OCI-LY7 (cell line): ENCODE measurements around the gene SART1. TPM values are rescaled to one million over a fixed set of nuclear protein-coding genes. Genes with fewer than 3 reads are reported as not detected.
A peak's percentile ranks its signal among the peaks of the same experiment; 100 is the strongest.

Experiments
- BruUV-seq: library from RNA; stranded (reverse); fragments of 400-500 nt; replicated peaks from 2 replicates; lab custom pipeline; 2021; lab: Mats Ljungman, UMichigan
- CTCF ChIA-PET: fragments of 300-600 bp; sonication (Branson Sonifier 250); formaldehyde crosslinking; loops from one replicate; lab custom pipeline; 2022; ENCODE audit warnings: antibody characterized with exemption; ENCODE audit not compliant: unreplicated experiment; lab: Charles Lee
- POLR2A ChIA-PET: fragments of 300-600 bp; sonication (Branson Sonifier 250); formaldehyde crosslinking; loops from one replicate; lab custom pipeline; 2022; ENCODE audit warnings: antibody characterized with exemption; lab: Charles Lee
- DNase-seq: peaks from one replicate; pipeline ENCODE4 v3.0.0-alpha.2; 2015; ENCODE audit warnings: low spot score
- H2AFZ ChIP-seq: fragments of 200-600 bp; sonication (generic), shearing (Covaris generic); 2 replicates; pipeline ENCODE4 v1.6.1; 2014; ENCODE audit warnings: mild to moderate bottlenecking, antibody characterized with exemption, low read length, moderate library complexity
- H3K27ac ChIP-seq: fragments of 200-600 bp; sonication (generic); 2 replicates; pipeline ENCODE4 v1.5.1; 2014; ENCODE audit warnings: mixed run types, low read depth, mild to moderate bottlenecking, moderate library complexity, low read length, inconsistent platforms; ENCODE audit not compliant: poor library complexity, severe bottlenecking
- H3K36me3 ChIP-seq: fragments of 200-600 bp; sonication (generic); 2 replicates; pipeline ENCODE4 v1.6.1; 2014; ENCODE audit warnings: mild to moderate bottlenecking, antibody characterized with exemption, low read length, moderate library complexity, mixed read lengths; ENCODE audit not compliant: insufficient read depth
- H3K4me1 ChIP-seq: fragments of 200-600 bp; sonication (generic); 2 replicates; pipeline ENCODE4 v1.5.1; 2014; ENCODE audit warnings: mild to moderate bottlenecking, low read length; ENCODE audit not compliant: insufficient read depth, poor library complexity, severe bottlenecking
- H3K4me2 ChIP-seq: fragments of 200-600 bp; sonication (generic); 2 replicates; pipeline ENCODE4 v1.6.1; 2014; ENCODE audit warnings: mild to moderate bottlenecking, low read length
- H3K4me3 ChIP-seq: fragments of 200-600 bp; sonication (generic); 2 replicates; pipeline ENCODE4 v1.5.1; 2014; ENCODE audit warnings: mild to moderate bottlenecking, low read depth, low read length; ENCODE audit not compliant: poor library complexity, severe bottlenecking
- H3K79me2 ChIP-seq: fragments of 200-600 bp; sonication (generic); 2 replicates; pipeline ENCODE4 v1.6.1; 2016; ENCODE audit warnings: low read depth, mild to moderate bottlenecking, low read length, moderate library complexity, mixed read lengths; ENCODE audit not compliant: insufficient read depth
- H3K9me2 ChIP-seq: fragments of 200-600 bp; sonication (generic); 2 replicates; pipeline ENCODE4 v1.6.1; 2016; ENCODE audit warnings: mild to moderate bottlenecking, low read length, mixed read lengths; ENCODE audit not compliant: insufficient read depth
- H3K9me3 ChIP-seq: fragments of 200-600 bp; sonication (generic); 2 replicates; pipeline ENCODE4 v1.6.1; 2014; ENCODE audit warnings: mild to moderate bottlenecking, mixed run types, low read length, mixed read lengths
- H4K20me1 ChIP-seq: fragments of 200-600 bp; sonication (generic); 2 replicates; pipeline ENCODE4 v1.6.1; 2014; ENCODE audit warnings: mild to moderate bottlenecking, antibody characterized with exemption, low read length, moderate library complexity, mixed read lengths; ENCODE audit not compliant: insufficient read depth
- EZH2phosphoT487 ChIP-seq: fragments of 200-600 bp; sonication (generic); IDR thresholded peaks from 2 replicates; pipeline ENCODE4 v1.6.1; 2018; ENCODE audit warnings: low read depth, borderline replicate concordance, mild to moderate bottlenecking, mixed run types, antibody characterized with exemption, low read length, moderate library complexity, mixed read lengths
- intact Hi-C: fragments of 100-400 bp; cut with micrococcal nuclease; formaldehyde crosslinking; loops from one replicate; pipeline ENCODE4 v1.10.0; 2022; ENCODE audit not compliant: unreplicated experiment
- total RNA-seq, 2 experiments: library from RNA; depleted of rRNA in 1 of 2; stranded (reverse); fragments of >200 nt in 1 of 2; shearing (Covaris generic) in 1 of 2; gene quantifications; 2 replicates each; pipeline ENCODE4 v1.2.3, GENCODE V29; 2014 to 2022
- TF ChIP-seq, protein P1 (sequence below): fragments of 200-600 bp; sonication (generic); conservative IDR thresholded peaks from 2 replicates; pipeline ENCODE4 v1.5.1; 2014; ENCODE audit warnings: mild to moderate bottlenecking, antibody characterized with exemption, low read length, moderate library complexity, mixed read lengths

Gene SART1
- total RNA-seq, 2 experiments from 2014 or later = 50.4 to 55.5 TPM

DNA sequence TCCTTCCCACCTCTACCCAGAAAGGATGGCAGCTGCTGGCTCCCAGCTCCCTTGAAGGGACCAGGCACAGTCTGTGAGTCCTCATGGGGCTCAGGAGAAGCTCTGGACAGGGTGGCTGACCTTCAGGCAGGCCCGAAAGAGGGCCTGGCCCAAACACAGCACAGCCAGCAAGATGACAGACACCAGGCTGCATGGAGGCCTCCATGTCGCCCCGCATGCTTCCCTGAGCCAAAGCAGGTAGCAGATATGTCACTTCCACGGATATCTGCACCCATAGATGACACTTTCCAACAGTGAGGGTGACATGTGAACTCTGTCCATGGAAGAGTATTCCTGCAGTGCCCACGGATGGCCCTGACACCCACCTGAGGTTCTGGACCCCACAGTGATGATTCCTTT lies 22.1 kb downstream of the SART1 start:
- DNase-seq = no peak
- no peaks in the 10 kb centered on the region for H4K20me1 ChIP-seq
- ChIA-PET POLR2A (no interaction called here), CTCF (no interaction called here)
- no peaks in the 10 kb centered on the region for H3K9me2 ChIP-seq
- H3K4me2 ChIP-seq = no peak overlapping the region
- no TSS peak for BruUV-seq
- no peaks in the 10 kb centered on the region for H3K79me2 ChIP-seq
- intact Hi-C loops = no loop called here
- H3K9me3 ChIP-seq = no peaks in the 10 kb centered on the region
- H3K4me3 ChIP-seq = no peak overlapping the region
- TF ChIP-seq, protein P1, sequence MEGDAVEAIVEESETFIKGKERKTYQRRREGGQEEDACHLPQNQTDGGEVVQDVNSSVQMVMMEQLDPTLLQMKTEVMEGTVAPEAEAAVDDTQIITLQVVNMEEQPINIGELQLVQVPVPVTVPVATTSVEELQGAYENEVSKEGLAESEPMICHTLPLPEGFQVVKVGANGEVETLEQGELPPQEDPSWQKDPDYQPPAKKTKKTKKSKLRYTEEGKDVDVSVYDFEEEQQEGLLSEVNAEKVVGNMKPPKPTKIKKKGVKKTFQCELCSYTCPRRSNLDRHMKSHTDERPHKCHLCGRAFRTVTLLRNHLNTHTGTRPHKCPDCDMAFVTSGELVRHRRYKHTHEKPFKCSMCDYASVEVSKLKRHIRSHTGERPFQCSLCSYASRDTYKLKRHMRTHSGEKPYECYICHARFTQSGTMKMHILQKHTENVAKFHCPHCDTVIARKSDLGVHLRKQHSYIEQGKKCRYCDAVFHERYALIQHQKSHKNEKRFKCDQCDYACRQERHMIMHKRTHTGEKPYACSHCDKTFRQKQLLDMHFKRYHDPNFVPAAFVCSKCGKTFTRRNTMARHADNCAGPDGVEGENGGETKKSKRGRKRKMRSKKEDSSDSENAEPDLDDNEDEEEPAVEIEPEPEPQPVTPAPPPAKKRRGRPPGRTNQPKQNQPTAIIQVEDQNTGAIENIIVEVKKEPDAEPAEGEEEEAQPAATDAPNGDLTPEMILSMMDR = no peak
- no peak for TF ChIP-seq EZH2phosphoT487
- peaks cover 16% of the 10 kb centered on the region; the same call in 1 of the 2 replicates for H3K36me3 ChIP-seq
- no peak overlapping the region for H2AFZ ChIP-seq
- H3K4me1 ChIP-seq = no peaks in the 10 kb centered on the region
- no peak overlapping the region for H3K27ac ChIP-seq

DNA sequence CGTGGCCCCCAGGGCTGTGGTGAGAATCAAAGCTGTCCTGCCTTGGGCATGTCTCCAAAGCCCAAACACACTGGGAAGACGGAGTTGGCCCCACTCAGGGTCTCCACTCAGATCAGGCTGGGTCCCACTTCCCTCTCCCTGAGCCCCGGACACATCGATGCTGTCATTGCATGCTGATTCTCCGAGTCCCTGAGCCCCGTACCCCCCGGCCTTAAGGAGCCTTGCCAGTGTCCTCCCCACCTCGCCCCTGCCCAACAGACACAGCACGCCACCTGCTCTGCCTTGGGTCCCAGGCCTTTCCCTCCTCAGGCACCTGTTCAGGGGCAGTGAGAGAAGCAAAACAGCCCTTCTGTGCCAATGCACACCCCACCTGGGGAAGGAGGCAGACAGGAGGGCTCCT lies 25.8 kb downstream of the SART1 start:
- intact Hi-C loops = loop anchor here (5.0 kb wide), 1 partner anchor 170 kb away; no protein-coding TSS in a partner anchor
- no peaks in the 10 kb centered on the region for H3K9me3 ChIP-seq
- H3K79me2 ChIP-seq = no peaks in the 10 kb centered on the region
- no peaks in the 10 kb centered on the region for H3K9me2 ChIP-seq
- H3K4me1 ChIP-seq = no peaks in the 10 kb centered on the region
- no peak overlapping the region for H3K27ac ChIP-seq
- H3K4me2 ChIP-seq = no peak overlapping the region
- H3K36me3 ChIP-seq = peaks cover 34% of the 10 kb centered on the region
- TF ChIP-seq EZH2phosphoT487 = no peak
- TF ChIP-seq, protein P1 = no peak
- BruUV-seq = no TSS peak
- H4K20me1 ChIP-seq = no peaks in the 10 kb centered on the region
- no peak overlapping the region for H3K4me3 ChIP-seq
- POLR2A ChIA-PET = no interaction called here
- H2AFZ ChIP-seq = no peak overlapping the region
- no peak for DNase-seq
- CTCF ChIA-PET = no interaction called here

DNA sequence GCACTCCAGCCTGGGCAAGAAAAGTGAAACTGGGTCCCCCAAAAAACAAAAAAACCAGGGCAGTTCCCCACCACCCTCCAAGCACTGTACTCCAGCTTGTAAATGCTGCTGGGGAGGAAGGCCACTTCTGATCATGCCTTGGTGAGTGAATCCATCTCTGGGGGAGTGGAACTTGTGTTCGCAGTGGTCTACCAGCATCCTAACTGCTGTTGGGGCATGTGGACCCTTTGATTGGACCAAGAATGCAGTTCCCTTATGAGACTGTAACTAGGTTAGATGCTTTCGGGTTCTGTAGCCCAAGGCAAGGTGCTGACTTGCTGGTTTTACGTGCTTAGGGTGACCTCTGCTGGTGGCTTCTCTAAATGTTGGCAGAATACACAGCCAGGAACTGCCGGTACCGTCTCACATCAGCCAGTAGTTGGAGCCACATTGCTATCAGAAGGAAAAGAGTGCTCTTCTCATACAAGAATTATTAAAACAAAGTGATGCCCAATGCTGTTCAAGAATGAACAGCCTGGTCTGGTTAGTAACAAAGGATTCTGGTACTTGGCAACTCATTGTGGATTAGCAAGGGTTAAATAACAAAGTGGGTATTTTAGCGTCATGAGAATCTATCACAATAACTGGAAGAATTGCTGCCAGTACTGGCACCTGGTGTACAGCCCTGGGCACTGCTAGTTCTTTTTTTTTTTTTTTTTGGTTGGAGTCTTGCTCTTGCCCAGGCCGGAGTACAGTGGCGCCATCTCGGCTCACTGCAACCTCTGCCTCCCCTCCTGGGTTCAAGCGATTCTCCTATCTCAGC lies 27.5 kb downstream of the SART1 start:
- no peaks in the 10 kb centered on the region for H3K9me2 ChIP-seq
- no peak overlapping the region for H3K4me2 ChIP-seq
- H3K27ac ChIP-seq = no peak overlapping the region
- no peaks in the 10 kb centered on the region for H4K20me1 ChIP-seq
- CTCF ChIA-PET = no interaction called here
- no peak overlapping the region for H2AFZ ChIP-seq
- no peak for TF ChIP-seq EZH2phosphoT487
- TF ChIP-seq, protein P1 = peak; percentile 100
- H3K36me3 ChIP-seq = peaks cover 42% of the 10 kb centered on the region
- H3K4me1 ChIP-seq = no peaks in the 10 kb centered on the region
- no peaks in the 10 kb centered on the region for H3K9me3 ChIP-seq
- peak; percentile 94 for DNase-seq
- POLR2A ChIA-PET = no interaction called here
- no peaks in the 10 kb centered on the region for H3K79me2 ChIP-seq
- no peak overlapping the region for H3K4me3 ChIP-seq
- no TSS peak for BruUV-seq
- intact Hi-C loops = loop anchor here (1.0 to 5.0 kb wide), 5 partner anchors 105 to 278 kb away; partner anchors contain the start of genes AP5B1 and MUS81
